Activated T-helper 1 cell treated with anti-CD3 and anti-CD28 coated beads, Interleukin-12 subunit alpha, Interleukin-12 subunit beta, Interleukin-2, Interleukin-4 antibody, amounts not matched to agents 30 ng/mL and 10 ng/mL and 1 ng/mL, durations not matched to agents 14 hours and 24 hours and 36 hours (primary cell): ENCODE data around the gene CELF4. TPM values are rescaled to one million over a fixed set of nuclear protein-coding genes. Genes with fewer than 3 reads are reported as not detected.
"Not testable (repeated sequence)": the region's sequence is repeated elsewhere in the genome, so short reads cannot be mapped to it uniquely, and the experiment has no call there.

Source experiments
- DNase-seq: peaks from one replicate; pipeline ENCODE4 v3.0.0; 2021; ENCODE audit warnings: low spot score
- H3K27ac Mint-ChIP-seq: one replicate; pipeline ENCODE4 v1.8.0; 2021; ENCODE audit warnings: mild to moderate bottlenecking, mixed read lengths
- H3K27me3 Mint-ChIP-seq: one replicate; pipeline ENCODE4 v1.8.0; 2022; ENCODE audit warnings: mild to moderate bottlenecking, moderate library complexity, mixed read lengths; ENCODE audit not compliant: insufficient read depth
- H3K36me3 Mint-ChIP-seq: one replicate; pipeline ENCODE4 v1.8.0; 2021; ENCODE audit warnings: low read depth, mixed read lengths
- H3K4me1 Mint-ChIP-seq: one replicate; pipeline ENCODE4 v1.8.0; 2021; ENCODE audit warnings: low read depth, mixed read lengths
- H3K4me3 Mint-ChIP-seq: one replicate; pipeline ENCODE4 v1.8.0; 2021; ENCODE audit warnings: mild to moderate bottlenecking, moderate library complexity, mixed read lengths
- H3K9me3 Mint-ChIP-seq: one replicate; pipeline ENCODE4 v1.8.0; 2021; ENCODE audit warnings: mixed read lengths
- intact Hi-C: fragments of 100-400 bp; cut with micrococcal nuclease; formaldehyde crosslinking; loops from one replicate; pipeline ENCODE4 v1.15.1; 2024
- total RNA-seq: library from RNA; stranded (reverse); gene quantifications from 2 replicates; pipeline ENCODE4 v1.2.3, GENCODE V29; 2022

CELF4 gene
- total RNA-seq, 1 donor from 2014 or later, result not detected

GRCh38 chr18:37473195-37473840 is 92.3 kb downstream of the CELF4 start:
- intact Hi-C loops, result no loop called here
- Mint-ChIP-seq H3K36me3 (no peaks in the 10 kb centered on the region), H3K4me3 (no peak overlapping the region), H3K9me3 (no peaks in the 10 kb centered on the region), H3K27ac (no peak overlapping the region), H3K27me3 (no peaks in the 10 kb centered on the region), H3K4me1 (no peaks in the 10 kb centered on the region)
- DNase-seq, result no peak

GRCh38 chr18:37471637-37472036 is 94.0 kb downstream of the CELF4 start:
- Mint-ChIP-seq H3K4me3 (no peak overlapping the region), H3K27me3 (peaks cover 2% of the 10 kb centered on the region), H3K9me3 (no peaks in the 10 kb centered on the region), H3K4me1 (no peaks in the 10 kb centered on the region), H3K27ac (no peak overlapping the region), H3K36me3 (no peaks in the 10 kb centered on the region)
- DNase-seq, result no peak
- intact Hi-C loops, result no loop called here

GRCh38 chr18:37470986-37471385 is 94.6 kb downstream of the CELF4 start:
- Mint-ChIP-seq H3K9me3 (no peaks in the 10 kb centered on the region), H3K4me3 (no peak overlapping the region), H3K27ac (no peak overlapping the region), H3K36me3 (no peaks in the 10 kb centered on the region), H3K27me3 (peaks cover 4% of the 10 kb centered on the region), H3K4me1 (no peaks in the 10 kb centered on the region)
- DNase-seq, result no peak
- intact Hi-C loops, result no loop called here

DNA sequence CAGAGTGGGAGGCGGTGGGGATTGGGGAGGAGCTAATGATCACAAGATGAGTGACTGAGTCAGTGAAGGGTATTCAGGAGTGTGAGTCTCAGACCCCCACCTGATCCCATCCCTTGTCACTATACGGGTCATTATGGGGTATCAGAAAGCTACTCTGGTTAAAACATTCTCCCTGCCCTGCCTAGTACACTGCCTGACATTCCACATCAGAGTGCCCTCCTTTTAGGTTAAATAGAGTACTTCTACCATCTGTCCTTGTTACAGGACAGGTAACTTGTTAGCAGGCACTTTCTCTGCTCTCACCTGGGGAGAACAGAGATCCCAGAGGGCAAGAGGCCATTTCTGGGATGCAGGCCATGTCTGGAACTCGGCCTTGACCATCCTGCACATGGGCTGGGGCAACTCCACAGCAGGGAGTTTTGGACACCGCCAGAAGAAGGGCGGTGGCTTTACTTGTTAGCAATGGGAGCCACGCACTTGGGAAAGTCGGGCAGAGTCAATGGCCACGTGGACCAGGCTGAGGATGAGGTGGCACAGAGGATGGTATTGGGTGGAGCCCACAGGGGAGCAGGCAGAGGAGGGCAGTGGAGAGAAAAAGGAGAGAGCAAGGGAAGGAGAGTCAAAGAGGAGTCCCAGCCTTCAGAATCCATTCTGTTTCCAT is 98.5 kb downstream of the CELF4 start:
- intact Hi-C loops, result no loop called here
- Mint-ChIP-seq H3K27ac (no peak overlapping the region), H3K4me1 (no peaks in the 10 kb centered on the region), H3K36me3 (no peaks in the 10 kb centered on the region), H3K27me3 (peaks cover 4% of the 10 kb centered on the region), H3K9me3 (no peaks in the 10 kb centered on the region), H3K4me3 (no peak overlapping the region)
- no peak for DNase-seq

GRCh38 chr18:37465958-37466357 is 99.6 kb downstream of the CELF4 start:
- no peak overlapping the region for H3K4me3 Mint-ChIP-seq
- peaks cover 4% of the 10 kb centered on the region for H3K27me3 Mint-ChIP-seq
- no peak for DNase-seq
- H3K36me3 Mint-ChIP-seq, result no peaks in the 10 kb centered on the region
- H3K27ac Mint-ChIP-seq, result no peak overlapping the region
- intact Hi-C loops, result no loop called here
- no peaks in the 10 kb centered on the region for H3K4me1 Mint-ChIP-seq
- no peaks in the 10 kb centered on the region for H3K9me3 Mint-ChIP-seq

DNA sequence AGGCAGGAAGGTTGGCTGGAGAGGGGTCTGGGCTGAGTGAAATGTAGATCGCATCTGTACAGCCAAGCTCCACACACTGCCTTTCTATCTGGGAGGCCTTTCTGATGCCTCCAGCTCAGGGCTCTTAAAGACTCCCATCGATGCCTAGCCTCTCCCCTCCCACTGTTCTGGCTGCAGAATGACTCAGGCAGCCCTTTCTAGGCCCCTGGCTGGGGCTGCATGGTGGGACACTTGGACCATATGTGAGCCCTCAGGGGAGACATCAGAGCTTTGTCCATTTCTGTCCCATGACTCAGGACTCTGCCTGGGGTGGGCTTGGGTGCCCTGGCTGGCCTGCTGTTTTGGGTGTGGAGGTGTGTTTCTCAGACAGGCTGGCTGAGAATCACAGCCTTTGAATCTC is 101.3 kb downstream of the CELF4 start:
- peaks cover 4% of the 10 kb centered on the region for H3K27me3 Mint-ChIP-seq

GRCh38 chr18:37461329-37461728 is 104.3 kb downstream of the CELF4 start:
- H3K36me3 Mint-ChIP-seq, H3K4me3 Mint-ChIP-seq, H3K9me3 Mint-ChIP-seq, H3K27ac Mint-ChIP-seq, H3K4me1 Mint-ChIP-seq, DNase-seq, H3K27me3 Mint-ChIP-seq, intact Hi-C loops: not testable (repeated sequence)

More for the DNA sequence above, 101.3 kb downstream of the CELF4 start:
- no peaks in the 10 kb centered on the region for H3K4me1 Mint-ChIP-seq
- H3K36me3 Mint-ChIP-seq, result no peaks in the 10 kb centered on the region
- no peaks in the 10 kb centered on the region for H3K9me3 Mint-ChIP-seq
- DNase-seq, result no peak
- intact Hi-C loops, result no loop called here
- H3K4me3 Mint-ChIP-seq, result no peak overlapping the region
- H3K27ac Mint-ChIP-seq, result no peak overlapping the region

- Mint-ChIP-seq H3K9me3 (no peaks in the 10 kb centered on the region), H3K27ac (no peak overlapping the region)
Measured at GRCh38 chr18:37460604-37461003, 105.0 kb downstream of the CELF4 start.

GRCh38 chr18:37458697-37459096 is 106.9 kb downstream of the CELF4 start:
- Mint-ChIP-seq H3K4me1 (no peaks in the 10 kb centered on the region), H3K9me3 (no peaks in the 10 kb centered on the region), H3K36me3 (no peaks in the 10 kb centered on the region), H3K27ac (no peak overlapping the region), H3K27me3 (no peaks in the 10 kb centered on the region), H3K4me3 (no peak overlapping the region)
- intact Hi-C loops, result no loop called here
- DNase-seq, result no peak

More at GRCh38 chr18:37460604-37461003, 105.0 kb downstream of the CELF4 start:
- no peak overlapping the region for H3K4me3 Mint-ChIP-seq
- intact Hi-C loops, result no loop called here
- no peaks in the 10 kb centered on the region for H3K27me3 Mint-ChIP-seq
- no peaks in the 10 kb centered on the region for H3K36me3 Mint-ChIP-seq
- no peak for DNase-seq
- no peaks in the 10 kb centered on the region for H3K4me1 Mint-ChIP-seq

DNA sequence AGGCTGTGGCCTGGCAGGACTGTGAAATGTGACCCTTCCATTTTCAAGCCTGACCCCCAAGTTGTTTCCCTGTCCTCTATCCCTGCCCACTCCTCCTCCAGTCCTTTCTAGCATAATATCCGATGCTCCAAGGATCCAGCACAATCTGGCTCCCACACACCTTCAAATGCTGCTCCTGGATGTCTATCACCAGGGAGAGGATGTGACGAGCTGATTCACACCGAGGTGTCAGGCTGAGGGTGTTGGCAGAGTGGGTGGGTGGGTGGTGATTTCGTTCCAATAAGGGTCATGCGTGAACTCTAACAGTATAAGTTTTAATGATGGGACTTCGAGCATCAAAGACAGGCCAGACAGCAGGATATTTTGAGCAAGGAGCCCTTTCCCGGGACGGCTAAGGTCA is 107.8 kb downstream of the CELF4 start:
- intact Hi-C loops, result no loop called here
- H3K4me3 Mint-ChIP-seq, result no peak overlapping the region
- H3K27ac Mint-ChIP-seq, result no peak overlapping the region
- H3K36me3 Mint-ChIP-seq, result no peaks in the 10 kb centered on the region
- peaks cover 1% of the 10 kb centered on the region for H3K27me3 Mint-ChIP-seq
- H3K4me1 Mint-ChIP-seq, result no peaks in the 10 kb centered on the region
- DNase-seq, result no peak
- H3K9me3 Mint-ChIP-seq, result no peaks in the 10 kb centered on the region

- H3K9me3 Mint-ChIP-seq, result no peaks in the 10 kb centered on the region
- H3K27ac Mint-ChIP-seq, result no peak overlapping the region
- H3K36me3 Mint-ChIP-seq, result no peaks in the 10 kb centered on the region
- H3K4me1 Mint-ChIP-seq, result no peaks in the 10 kb centered on the region
- no peak for DNase-seq
- H3K27me3 Mint-ChIP-seq, result peaks cover 1% of the 10 kb centered on the region
- no peak overlapping the region for H3K4me3 Mint-ChIP-seq
- intact Hi-C loops, result no loop called here
Measured at GRCh38 chr18:37457341-37457740, 108.3 kb downstream of the CELF4 start.

GRCh38 chr18:37456873-37457272 is 108.7 kb downstream of the CELF4 start:
- Mint-ChIP-seq H3K4me3 (no peak overlapping the region), H3K4me1 (no peaks in the 10 kb centered on the region), H3K27ac (no peak overlapping the region), H3K9me3 (no peaks in the 10 kb centered on the region), H3K36me3 (no peaks in the 10 kb centered on the region), H3K27me3 (peaks cover 1% of the 10 kb centered on the region)
- no peak for DNase-seq
- intact Hi-C loops, result no loop called here

DNA sequence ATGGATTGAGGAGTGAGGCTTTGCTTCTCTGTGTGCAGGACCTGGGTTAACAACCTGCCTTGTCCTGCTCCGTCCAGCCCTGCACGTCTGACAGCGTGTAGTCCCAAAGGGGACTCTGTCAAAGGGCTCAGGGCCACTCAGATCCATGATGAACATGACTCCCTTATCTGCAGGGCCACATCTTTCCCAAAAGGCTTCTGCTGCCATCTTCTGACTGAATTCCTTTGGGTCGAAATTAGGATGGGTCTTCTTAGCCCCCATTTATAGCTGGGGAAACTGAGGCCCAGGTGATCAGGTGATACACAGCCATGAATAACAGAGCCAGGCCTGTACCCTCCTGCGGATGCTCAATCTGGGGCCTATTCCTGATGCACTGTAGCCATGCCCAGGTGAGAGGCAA is 109.2 kb downstream of the CELF4 start:
- H3K9me3 Mint-ChIP-seq, result no peaks in the 10 kb centered on the region
- H3K27me3 Mint-ChIP-seq, result peaks cover 1% of the 10 kb centered on the region

More for the DNA sequence above, 109.2 kb downstream of the CELF4 start:
- H3K27ac Mint-ChIP-seq, result no peak overlapping the region
- H3K4me3 Mint-ChIP-seq, result no peak overlapping the region
- no peaks in the 10 kb centered on the region for H3K4me1 Mint-ChIP-seq
- no peak for DNase-seq
- H3K36me3 Mint-ChIP-seq, result no peaks in the 10 kb centered on the region
- intact Hi-C loops, result no loop called here
